DOHH2 (cell line): ENCODE data around the gene FSTL4.

ENCODE experiments used
- CTCF ChIP-seq: fragments of 200-600 bp; sonication (generic); IDR thresholded peaks from one replicate; pipeline ENCODE4 v1.5.1; 2014; ENCODE audit warnings: antibody characterized with exemption, mild to moderate bottlenecking, low read depth, low read length; ENCODE audit not compliant: poor library complexity, severe bottlenecking
- EZH2phosphoT487 ChIP-seq: fragments of 200-600 bp; sonication (generic); IDR thresholded peaks from 2 replicates; pipeline ENCODE4 v1.6.1; 2017; ENCODE audit warnings: borderline replicate concordance, mild to moderate bottlenecking, antibody characterized with exemption, low read length, moderate library complexity, mixed read lengths

- no peak for TF ChIP-seq CTCF
- no peak for TF ChIP-seq EZH2phosphoT487
These were observed 371.8 kb downstream of the FSTL4 start for GRCh38 chr5:133240425-133241091.
